GM19240 (cell line): ENCODE measurements around the gene TLR9.
A peak's percentile ranks its signal among the peaks of the same experiment; 100 is the strongest.
"Not testable (repeated sequence)": the region's sequence is repeated elsewhere in the genome, so short reads cannot be mapped to it uniquely, and the experiment has no call there.

Experiments
- DNase-seq: peaks from one replicate; pipeline ENCODE4 v3.0.0; 2011; ENCODE audit warnings: low spot score; ENCODE audit not compliant: insufficient read length

TLR9 gene, protein sequence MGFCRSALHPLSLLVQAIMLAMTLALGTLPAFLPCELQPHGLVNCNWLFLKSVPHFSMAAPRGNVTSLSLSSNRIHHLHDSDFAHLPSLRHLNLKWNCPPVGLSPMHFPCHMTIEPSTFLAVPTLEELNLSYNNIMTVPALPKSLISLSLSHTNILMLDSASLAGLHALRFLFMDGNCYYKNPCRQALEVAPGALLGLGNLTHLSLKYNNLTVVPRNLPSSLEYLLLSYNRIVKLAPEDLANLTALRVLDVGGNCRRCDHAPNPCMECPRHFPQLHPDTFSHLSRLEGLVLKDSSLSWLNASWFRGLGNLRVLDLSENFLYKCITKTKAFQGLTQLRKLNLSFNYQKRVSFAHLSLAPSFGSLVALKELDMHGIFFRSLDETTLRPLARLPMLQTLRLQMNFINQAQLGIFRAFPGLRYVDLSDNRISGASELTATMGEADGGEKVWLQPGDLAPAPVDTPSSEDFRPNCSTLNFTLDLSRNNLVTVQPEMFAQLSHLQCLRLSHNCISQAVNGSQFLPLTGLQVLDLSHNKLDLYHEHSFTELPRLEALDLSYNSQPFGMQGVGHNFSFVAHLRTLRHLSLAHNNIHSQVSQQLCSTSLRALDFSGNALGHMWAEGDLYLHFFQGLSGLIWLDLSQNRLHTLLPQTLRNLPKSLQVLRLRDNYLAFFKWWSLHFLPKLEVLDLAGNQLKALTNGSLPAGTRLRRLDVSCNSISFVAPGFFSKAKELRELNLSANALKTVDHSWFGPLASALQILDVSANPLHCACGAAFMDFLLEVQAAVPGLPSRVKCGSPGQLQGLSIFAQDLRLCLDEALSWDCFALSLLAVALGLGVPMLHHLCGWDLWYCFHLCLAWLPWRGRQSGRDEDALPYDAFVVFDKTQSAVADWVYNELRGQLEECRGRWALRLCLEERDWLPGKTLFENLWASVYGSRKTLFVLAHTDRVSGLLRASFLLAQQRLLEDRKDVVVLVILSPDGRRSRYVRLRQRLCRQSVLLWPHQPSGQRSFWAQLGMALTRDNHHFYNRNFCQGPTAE

DNA sequence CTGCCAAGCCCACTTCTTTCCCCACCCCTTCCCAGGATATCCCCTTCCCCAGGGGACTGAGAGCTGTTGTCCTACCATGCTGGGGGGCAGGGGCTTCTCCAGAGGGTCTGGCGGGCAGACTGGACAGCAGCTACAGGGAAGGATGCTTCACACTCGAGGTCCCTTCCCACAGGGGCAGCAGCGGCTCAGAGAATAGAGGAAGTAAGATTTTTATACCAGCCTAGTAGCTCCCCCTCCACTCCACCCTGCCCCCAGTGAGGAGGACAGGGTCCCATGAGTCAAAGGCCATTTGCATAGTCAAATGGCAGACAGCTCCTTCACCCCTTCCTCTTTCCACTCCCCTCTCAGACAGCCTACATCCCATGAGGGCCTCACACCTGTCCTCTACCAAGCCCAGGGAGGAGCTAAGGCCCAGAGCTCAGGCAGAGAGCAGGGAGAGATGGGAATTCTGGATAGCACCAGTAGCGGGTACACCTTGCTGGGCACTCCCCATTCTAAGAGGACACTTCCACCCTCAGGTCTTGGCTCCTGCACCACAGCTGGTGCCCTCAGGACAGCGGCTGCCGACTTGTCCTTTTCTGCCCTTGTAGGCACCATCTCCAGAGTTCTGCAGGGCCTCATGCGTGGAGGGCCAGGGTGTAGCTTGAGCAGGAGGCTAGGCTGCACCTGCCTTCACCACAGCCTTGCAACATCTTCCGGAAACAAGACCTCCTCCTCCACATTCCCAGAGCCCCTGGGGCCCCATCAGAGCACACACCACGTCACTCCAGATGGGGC is at the start of gene TLR9:
TLR9 (minus strand) TSS at position 194 of the 777 bp plus-strand sequence; CDS start at position 78, 116 bp downstream.
- DNase-seq: peak; percentile 84

GRCh38 chr3:52274781-52275180 is 49.3 kb upstream of the TLR9 start:
- DNase-seq: not testable (repeated sequence)

- no peak for DNase-seq
Observed at GRCh38 chr3:52272831-52273230, 47.4 kb upstream of the TLR9 start.

DNA sequence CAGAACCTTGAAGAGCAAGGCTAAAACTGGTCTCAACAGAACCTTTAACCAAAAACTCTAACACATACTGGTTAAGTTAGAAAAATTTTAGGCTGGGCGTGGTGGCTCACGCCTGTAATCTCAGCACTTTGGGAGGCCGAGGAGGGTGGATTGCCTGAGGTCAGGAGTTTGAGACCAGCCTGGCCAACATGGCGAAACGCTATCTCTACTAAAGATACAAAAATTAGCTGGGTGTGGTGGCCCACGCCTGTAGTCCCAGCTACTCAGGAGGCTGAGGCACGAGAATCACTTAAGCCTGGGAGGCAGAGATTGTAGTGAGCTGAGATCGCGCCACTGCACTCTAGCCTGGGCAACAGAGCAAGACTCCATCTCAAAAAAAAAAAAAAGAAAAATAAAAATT is 46.7 kb upstream of the TLR9 start:
- DNase-seq: not testable (repeated sequence)

GRCh38 chr3:52270252-52270754 is 44.9 kb upstream of the TLR9 start:
- DNase-seq: no peak

- no peak for DNase-seq
Observed at GRCh38 chr3:52269776-52270175, 44.3 kb upstream of the TLR9 start.

DNA sequence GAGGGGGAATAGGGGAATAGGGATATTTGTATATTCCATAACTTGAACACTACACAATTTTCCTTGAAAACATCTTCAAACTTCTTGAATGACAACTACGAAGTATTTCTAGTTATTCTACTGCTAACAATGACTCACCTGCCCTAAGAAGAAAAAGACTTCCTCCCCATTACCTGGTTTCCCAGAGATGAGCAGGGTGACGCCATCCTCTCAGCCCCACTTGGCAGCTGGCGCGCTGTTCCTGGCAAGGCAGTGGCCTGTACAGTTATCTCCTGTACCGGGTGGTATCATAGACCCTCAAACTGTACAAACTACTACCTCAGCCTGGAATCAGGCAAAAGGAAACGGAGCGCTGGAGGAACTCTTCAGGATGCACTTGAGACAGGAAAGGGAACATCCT is 42.6 kb upstream of the TLR9 start:
- DNase-seq: no peak

GRCh38 chr3:52265387-52265786 is 39.9 kb upstream of the TLR9 start:
- DNase-seq: no peak

GRCh38 chr3:52262447-52262846 is 37.0 kb upstream of the TLR9 start:
- DNase-seq: no peak

GRCh38 chr3:52259448-52259847 is 34.0 kb upstream of the TLR9 start:
- no peak for DNase-seq

DNA sequence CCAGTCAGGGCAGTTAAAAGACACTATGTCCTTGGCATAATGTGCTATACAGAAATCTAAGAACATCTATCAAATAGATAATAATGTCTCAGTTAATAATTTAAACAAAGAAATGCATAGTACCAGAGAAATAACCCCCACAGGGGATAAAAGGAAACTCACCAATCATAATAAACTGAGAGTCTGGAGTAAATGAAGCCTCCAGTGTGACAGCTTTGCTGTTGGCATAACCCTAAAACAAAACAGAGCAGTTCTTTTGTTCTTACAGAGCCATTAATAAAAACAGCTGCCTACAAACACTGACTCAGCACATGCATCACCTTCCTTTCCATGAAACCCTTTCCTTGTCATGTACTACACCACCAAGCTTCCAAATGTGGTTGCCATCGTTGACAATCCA is 33.6 kb upstream of the TLR9 start:
- DNase-seq: no peak

- DNase-seq: no peak
Observed at GRCh38 chr3:52257911-52258310, 32.5 kb upstream of the TLR9 start.

- no peak for DNase-seq
Observed at GRCh38 chr3:52256622-52257021, 31.2 kb upstream of the TLR9 start.

DNA sequence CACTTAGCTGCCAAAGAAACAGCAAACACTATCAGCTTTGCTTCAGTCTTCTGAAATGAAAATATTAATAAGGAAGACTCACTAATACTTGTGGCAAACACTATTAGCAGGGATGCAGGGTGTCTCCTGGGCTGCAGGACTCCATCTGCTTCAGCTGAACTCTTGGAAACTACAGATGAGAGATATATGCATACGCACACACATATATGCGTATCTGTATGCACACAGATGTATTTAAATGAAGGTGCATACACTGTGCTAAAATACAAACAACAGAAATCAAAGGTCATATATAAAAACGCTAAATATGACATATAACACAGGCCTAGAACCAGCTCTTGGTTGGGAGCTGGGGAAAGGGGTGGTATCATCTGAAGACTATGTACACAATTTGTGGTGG is 30.7 kb upstream of the TLR9 start:
- DNase-seq: no peak

DNA sequence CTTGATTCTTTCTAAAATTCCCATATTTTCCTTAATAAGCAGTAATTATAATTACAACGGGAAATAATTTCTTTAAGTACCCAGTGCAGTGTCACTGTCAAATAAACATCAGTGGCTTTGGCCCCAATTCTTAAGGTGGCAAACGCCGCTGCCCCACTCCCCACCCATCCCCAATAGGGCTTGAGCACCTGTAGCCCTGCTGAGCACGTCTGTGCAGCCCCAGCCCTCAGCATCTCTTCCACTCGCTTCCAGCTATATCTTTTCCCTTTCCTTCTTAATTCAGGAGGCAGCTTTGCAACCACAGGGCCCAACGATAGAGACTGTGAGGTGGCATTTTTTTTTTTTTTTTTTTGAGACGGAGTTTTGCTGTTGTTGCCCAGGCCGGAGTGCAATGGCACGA is 29.2 kb upstream of the TLR9 start:
- no peak for DNase-seq

DNA sequence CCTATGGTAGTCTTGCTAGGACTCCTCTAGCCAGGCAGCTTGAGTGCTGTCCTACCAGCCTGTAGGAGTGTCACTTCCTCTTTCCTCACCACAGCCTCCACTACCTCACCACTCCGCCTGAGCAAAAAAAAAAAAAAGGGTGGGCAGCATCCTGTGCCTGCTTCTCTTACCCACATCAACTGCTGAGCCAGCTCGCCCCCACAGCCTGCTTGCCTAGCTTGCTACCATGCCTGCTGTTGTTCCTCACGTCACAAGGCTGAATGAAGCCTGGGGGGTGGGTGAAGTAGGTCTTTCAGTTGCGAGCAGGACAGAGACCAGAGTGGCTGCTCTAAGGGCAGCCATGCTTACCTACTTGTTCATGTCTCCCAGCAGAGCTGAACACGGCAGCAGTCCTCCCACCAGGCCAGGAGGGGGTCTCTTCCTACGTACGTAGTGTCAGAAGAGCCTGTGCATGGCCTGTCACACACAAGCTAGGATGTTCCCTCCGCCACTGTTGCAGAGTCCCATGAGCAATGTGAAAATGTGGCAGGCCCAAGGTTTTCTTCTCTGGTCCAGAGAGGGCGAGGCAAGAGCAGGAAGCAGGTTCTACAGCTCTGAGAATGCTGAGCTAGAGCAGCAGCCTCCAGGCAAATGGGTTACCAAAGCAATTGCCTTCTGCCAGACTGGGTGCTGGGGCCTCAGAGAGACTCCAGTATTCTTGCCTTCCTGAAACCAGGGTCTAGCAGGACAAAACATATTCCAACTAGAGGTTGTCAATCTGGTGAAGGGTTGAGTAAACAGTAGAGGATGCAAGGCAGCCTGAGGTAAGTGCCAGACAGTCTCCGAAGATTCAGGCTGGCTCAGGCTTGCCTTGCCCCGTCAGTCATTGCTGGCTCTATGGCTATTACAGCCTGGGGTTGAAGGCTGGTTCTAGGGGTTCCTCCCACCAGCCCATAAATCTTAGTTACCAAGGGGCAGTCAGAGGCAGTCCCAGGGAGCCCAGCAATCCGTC is 28.2 kb upstream of the TLR9 start:
- peak; percentile 96 for DNase-seq

GRCh38 chr3:52250122-52250521 is 24.7 kb upstream of the TLR9 start:
- DNase-seq: no peak

DNA sequence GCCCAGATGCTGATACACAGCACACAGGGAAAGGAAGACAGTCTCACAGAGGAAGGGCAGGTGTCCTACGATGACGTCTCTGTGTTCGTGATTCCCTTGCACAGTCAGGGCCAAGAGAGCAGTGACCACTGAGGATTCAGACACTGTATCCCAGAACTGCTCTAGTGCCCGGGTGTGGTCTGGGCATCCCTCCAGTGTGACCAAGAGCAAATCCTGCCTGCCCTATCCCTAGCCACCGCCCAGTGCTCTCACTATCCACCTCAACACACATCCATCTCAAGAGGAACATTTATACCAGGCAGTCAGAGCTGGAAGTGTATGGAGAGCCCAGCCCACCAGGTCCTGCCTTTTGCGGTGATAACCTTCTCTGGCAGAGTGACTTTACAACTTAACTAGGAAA is 24.2 kb upstream of the TLR9 start:
- DNase-seq: no peak

DNA sequence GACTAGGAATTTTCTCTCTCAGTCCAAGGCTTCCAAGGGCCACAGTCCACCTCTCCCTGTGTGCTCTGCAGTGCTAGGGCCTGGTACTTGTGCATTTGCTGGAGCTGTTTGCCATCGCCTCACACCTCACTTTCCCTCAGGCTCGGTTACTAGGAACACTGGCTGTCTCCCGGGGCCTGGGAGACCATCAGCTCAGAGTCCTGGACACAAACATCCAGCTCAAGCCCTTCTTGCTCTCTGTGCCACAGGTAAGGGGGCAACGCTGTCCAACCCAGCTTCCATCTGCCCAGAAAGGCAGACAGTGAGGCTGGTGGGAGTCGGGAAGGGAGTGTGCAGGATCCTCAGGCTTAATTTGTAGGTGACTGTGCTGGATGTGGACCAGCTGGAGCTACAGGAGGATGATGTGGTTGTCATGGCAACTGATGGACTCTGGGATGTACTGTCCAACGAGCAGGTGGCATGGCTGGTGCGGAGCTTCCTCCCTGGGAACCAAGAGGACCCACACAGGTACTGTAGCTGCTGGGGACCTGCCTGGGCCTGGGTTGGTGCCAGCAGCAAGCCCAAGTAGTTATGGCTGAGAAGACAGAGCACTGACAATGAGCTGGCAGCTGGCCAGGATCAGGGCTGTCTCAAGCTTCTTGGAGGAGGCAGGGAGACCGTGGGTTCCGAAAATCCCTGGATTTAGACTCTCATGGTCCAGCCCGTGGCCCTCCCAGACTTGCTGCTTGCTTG is 23.5 kb upstream of the TLR9 start:
- no peak for DNase-seq
